GM18861 (cell line): ENCODE data around the gene RABGGTB.
"Not testable (repeated sequence)": the region's sequence is repeated elsewhere in the genome, so short reads cannot be mapped to it uniquely, and the experiment has no call there.

Experiments used
- ATAC-seq: cut with Tn5 transposase; IDR thresholded peaks from one replicate; pipeline ENCODE4 v1.9.1; 2021; ENCODE audit not compliant: unreplicated experiment

The RABGGTB gene

GRCh38 chr1:75785983-75786853 lies at the start of gene RABGGTB:
Gene RABGGTB, plus strand, starts transcription at chr1:75786256. Its CDS starts 16 bp downstream, at chr1:75786272.
- ATAC-seq: peak; percentile 65

GRCh38 chr1:75742047-75742625 lies 43.9 kb upstream of the RABGGTB start:
- no peak for ATAC-seq

- peak; percentile 80 for ATAC-seq
Measured at GRCh38 chr1:75745276-75745675, 40.8 kb upstream of the RABGGTB start.

- ATAC-seq: not testable (repeated sequence)
Measured at GRCh38 chr1:75757210-75757609, 28.8 kb upstream of the RABGGTB start.

- not testable (repeated sequence) for ATAC-seq
Measured at GRCh38 chr1:75758543-75758942, 27.5 kb upstream of the RABGGTB start.

GRCh38 chr1:75764057-75764655 lies 21.9 kb upstream of the RABGGTB start:
- ATAC-seq: no peak

GRCh38 chr1:75765697-75766355 lies 20.2 kb upstream of the RABGGTB start:
- ATAC-seq: no peak

GRCh38 chr1:75768016-75768415 lies 18.0 kb upstream of the RABGGTB start:
- no peak for ATAC-seq

- ATAC-seq: no peak
Measured at GRCh38 chr1:75770761-75771160, 15.3 kb upstream of the RABGGTB start.

- ATAC-seq: no peak
Measured at GRCh38 chr1:75771978-75772377, 14.1 kb upstream of the RABGGTB start.

- not testable (repeated sequence) for ATAC-seq
Measured at GRCh38 chr1:75777812-75778211, 8.2 kb upstream of the RABGGTB start.

- ATAC-seq: not testable (repeated sequence)
Measured at GRCh38 chr1:75778694-75779093, 7.4 kb upstream of the RABGGTB start.

GRCh38 chr1:75780183-75780582 lies 5.9 kb upstream of the RABGGTB start:
- ATAC-seq: not testable (repeated sequence)

- not testable (repeated sequence) for ATAC-seq
Measured at GRCh38 chr1:75783920-75784319, 2.1 kb upstream of the RABGGTB start.

- peak; percentile 16 for ATAC-seq
Measured at GRCh38 chr1:75785320-75785982, 605 bp upstream of the RABGGTB start.

GRCh38 chr1:75786901-75787493 lies 941 bp downstream of the RABGGTB start:
- ATAC-seq: no peak

GRCh38 chr1:75787524-75787923 lies 1.5 kb downstream of the RABGGTB start:
- no peak for ATAC-seq

- ATAC-seq: no peak
Measured at GRCh38 chr1:75789988-75790387, 3.9 kb downstream of the RABGGTB start.

GRCh38 chr1:75791022-75791421 lies 5.0 kb downstream of the RABGGTB start:
- no peak for ATAC-seq

- no peak for ATAC-seq
Measured at GRCh38 chr1:75792091-75792490, 6.0 kb downstream of the RABGGTB start.
